Astrocyte of the hippocampus (primary cell): ENCODE measurements around the gene CDH15.

Source experiments
- DNase-seq: peaks from one replicate; pipeline ENCODE4 v3.0.0; 2011; ENCODE audit warnings: low read depth, low spot score

CDH15 gene

GRCh38 chr16:89171216-89172170 lies at the start of gene CDH15:
Gene CDH15 (plus strand): TSS chr16:89171748. CDS start chr16:89171832, 84 bp downstream.
- peak; percentile 95 for DNase-seq

GRCh38 chr16:89122322-89122851 lies 49.2 kb upstream of the CDH15 start:
- DNase-seq, result no peak

- DNase-seq, result no peak
These were observed 48.3 kb upstream of the CDH15 start for GRCh38 chr16:89123001-89123830.

GRCh38 chr16:89123831-89124100 lies 47.8 kb upstream of the CDH15 start:
- no peak for DNase-seq

GRCh38 chr16:89129378-89129777 lies 42.2 kb upstream of the CDH15 start:
- DNase-seq, result no peak

- DNase-seq, result no peak
These were observed 41.1 kb upstream of the CDH15 start for GRCh38 chr16:89130448-89130847.

- no peak for DNase-seq
These were observed 39.8 kb upstream of the CDH15 start for GRCh38 chr16:89131783-89132182.

GRCh38 chr16:89132194-89133005 lies 39.1 kb upstream of the CDH15 start:
- DNase-seq, result no peak

- no peak for DNase-seq
These were observed 38.0 kb upstream of the CDH15 start for GRCh38 chr16:89133457-89134127.

GRCh38 chr16:89134269-89134668 lies 37.3 kb upstream of the CDH15 start:
- DNase-seq, result no peak

GRCh38 chr16:89135166-89135565 lies 36.4 kb upstream of the CDH15 start:
- no peak for DNase-seq

GRCh38 chr16:89135971-89136765 lies 35.4 kb upstream of the CDH15 start:
- DNase-seq, result no peak

- DNase-seq, result no peak
These were observed 34.6 kb upstream of the CDH15 start for GRCh38 chr16:89136931-89137330.

- no peak for DNase-seq
These were observed 33.7 kb upstream of the CDH15 start for GRCh38 chr16:89137666-89138512.

GRCh38 chr16:89138513-89138795 lies 33.1 kb upstream of the CDH15 start:
- no peak for DNase-seq

GRCh38 chr16:89138843-89139520 lies 32.6 kb upstream of the CDH15 start:
- no peak for DNase-seq

GRCh38 chr16:89139907-89140361 lies 31.6 kb upstream of the CDH15 start:
- no peak for DNase-seq

- no peak for DNase-seq
These were observed 31.1 kb upstream of the CDH15 start for GRCh38 chr16:89140401-89140800.
